HG02981 (cell line): ENCODE results near the gene ZNRF2.
"Not testable (repeated sequence)": the region's sequence is repeated elsewhere in the genome, so short reads cannot be mapped to it uniquely, and the experiment has no call there.

ENCODE experiments used
- ATAC-seq: cut with Tn5 transposase; IDR thresholded peaks from one replicate; pipeline ENCODE4 v1.9.1; 2021; ENCODE audit warnings: mild to moderate bottlenecking, moderate library complexity; ENCODE audit not compliant: unreplicated experiment

The ZNRF2 gene

DNA sequence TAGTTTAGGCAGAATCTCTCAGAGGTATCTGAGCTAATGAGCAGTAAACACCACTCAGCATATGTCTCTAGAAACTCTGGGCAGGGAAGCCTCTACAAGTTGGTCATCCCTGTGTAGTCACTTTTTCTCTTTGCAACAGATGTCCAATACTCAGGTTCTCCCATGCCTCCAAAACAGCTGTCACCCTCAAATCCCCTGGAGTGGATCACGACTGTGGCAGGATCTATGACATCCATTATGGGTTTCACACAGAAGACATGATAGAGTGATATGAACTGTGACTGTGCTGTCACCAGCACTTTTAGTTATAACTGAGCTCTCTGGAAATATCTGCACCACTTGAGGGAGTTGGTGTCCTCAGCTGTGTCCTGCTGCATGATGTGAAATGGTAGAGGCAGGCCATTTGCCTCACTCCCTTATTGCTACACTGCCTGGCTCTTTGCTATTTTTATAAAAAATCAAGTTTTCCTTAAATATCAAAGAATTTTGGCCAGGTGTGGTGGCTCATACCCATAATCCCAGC lies 24.1 kb upstream of the ZNRF2 start:
- ATAC-seq: no peak

DNA sequence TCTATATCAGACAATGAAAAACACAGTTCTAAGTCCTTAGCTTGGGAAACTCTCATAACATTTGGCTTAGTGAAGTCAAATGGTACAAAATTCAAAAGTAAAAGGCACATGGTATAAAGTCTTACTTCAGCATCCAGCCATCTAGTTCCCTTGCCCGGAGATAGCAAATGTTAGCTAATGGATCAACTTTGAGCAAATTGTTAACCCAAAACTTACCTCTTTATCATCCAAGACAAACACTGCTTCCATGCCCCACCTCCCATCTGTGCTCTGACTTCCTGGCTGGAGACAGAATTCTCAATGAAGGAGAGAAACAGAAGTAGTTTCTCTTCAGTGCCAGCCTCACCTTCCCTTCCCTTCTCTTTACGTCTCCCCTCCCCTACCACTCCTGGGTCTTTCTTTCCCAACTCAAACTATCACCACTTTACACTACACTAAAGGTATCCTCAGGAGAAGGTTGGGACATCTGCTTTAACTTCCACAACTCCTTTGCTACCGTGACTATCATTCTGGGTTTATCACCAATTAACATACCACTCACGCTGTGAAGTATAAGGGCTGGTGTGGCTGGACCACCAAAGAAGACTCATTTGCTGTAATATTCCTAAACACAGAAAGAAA lies 21.2 kb upstream of the ZNRF2 start:
- no peak for ATAC-seq

GRCh38 chr7:30264052-30264451 lies 20.3 kb upstream of the ZNRF2 start:
- no peak for ATAC-seq

GRCh38 chr7:30265189-30265588 lies 19.2 kb upstream of the ZNRF2 start:
- not testable (repeated sequence) for ATAC-seq

DNA sequence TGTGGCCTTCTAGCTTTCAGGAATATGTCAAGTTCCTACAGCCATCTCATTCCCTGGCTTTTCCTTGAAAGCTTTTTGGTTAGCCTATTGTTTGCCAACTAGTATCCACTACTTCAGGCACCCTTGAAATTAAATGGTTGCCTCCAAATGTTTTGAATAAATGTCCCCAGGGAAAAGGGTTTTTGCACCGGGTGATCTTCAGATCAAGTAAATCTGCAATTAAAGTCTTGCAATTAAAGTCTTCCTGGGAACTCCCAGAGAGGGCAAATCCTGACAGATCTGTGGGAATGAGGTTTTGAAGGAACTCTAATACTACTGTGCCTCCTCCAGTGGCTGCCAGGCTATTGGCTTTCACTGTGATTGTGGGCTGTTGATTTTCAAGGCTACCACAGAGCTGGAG lies 17.7 kb upstream of the ZNRF2 start:
- no peak for ATAC-seq

- no peak for ATAC-seq
These were observed 15.8 kb upstream of the ZNRF2 start for GRCh38 chr7:30268586-30268985.

DNA sequence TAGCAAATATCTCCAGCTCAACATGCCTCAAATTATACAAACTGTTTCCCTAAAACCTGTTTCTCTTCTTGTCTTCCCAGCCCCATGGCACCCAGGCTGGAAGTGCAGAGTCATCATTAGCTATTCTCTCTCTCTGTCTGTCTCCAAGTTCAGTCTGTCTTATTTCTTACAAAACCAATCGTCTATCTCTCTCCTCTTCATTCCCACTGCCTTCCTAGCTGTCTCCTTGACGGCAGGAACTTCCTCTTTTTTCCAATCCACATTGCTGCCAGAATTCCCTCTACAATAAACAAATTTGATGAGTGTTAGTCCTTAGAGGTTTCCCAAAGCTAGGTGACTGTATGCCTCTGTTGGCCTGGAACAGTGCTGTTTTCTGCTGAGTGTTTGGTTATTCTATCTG lies 14.9 kb upstream of the ZNRF2 start:
- no peak for ATAC-seq

DNA sequence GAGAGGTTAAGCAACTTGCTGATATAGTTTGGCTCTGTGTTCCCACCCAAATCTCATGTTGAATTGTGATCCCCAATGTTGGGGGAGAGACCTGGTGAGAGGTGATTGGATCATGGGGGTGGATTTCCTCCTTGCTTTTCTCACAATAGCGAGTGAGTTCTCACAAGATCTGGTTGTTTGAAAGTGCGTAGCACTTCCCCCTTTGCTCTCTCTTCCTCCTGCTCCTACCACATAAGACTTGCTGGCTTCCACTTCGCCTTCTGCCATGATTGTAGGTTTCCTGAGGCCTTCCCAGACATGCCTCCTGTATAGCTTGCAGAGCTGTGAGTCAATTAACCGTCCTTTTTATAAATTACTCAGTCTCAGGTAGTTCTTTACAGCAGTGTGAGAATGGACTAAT lies 13.5 kb upstream of the ZNRF2 start:
- no peak for ATAC-seq

DNA sequence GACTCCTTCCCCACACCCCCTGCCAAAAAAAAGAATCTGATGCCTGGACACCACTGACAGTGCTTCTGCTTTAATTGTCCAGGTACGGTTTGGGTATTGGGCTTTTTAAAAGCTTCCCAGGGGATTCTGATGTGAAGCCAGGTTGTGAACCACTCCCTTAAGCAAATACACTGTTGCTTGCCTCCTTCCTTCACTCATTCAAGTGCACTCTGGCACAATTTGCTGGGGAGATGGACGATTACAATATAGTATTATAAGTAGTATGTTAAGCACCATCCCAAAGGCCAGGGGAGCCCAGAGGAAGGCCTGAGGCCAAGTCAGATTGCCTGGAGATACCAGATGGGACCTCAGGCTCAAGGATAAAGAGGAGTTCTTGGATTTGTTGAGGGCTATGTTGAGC lies 12.3 kb upstream of the ZNRF2 start:
- ATAC-seq: no peak

- ATAC-seq: no peak
These were observed 10.8 kb upstream of the ZNRF2 start for GRCh38 chr7:30273552-30273951.

DNA sequence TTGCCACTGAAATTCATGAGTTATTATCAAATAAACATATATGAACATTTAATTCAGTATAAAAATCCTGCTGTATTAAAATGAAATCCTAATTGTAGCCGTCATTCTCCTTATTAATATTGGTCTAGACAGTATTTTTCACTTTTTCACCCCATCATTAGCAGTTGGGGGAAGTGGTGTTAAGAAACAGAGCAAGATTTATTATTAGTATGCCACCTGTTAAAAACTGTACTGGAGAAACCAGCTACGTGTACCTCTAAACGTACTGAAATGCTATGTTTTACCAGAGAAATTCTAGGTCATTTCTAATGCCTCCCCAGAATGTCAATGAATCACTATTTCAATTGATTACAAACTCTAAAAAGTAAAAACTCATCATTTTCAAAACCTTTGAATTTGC lies 9.8 kb upstream of the ZNRF2 start:
- no peak for ATAC-seq

DNA sequence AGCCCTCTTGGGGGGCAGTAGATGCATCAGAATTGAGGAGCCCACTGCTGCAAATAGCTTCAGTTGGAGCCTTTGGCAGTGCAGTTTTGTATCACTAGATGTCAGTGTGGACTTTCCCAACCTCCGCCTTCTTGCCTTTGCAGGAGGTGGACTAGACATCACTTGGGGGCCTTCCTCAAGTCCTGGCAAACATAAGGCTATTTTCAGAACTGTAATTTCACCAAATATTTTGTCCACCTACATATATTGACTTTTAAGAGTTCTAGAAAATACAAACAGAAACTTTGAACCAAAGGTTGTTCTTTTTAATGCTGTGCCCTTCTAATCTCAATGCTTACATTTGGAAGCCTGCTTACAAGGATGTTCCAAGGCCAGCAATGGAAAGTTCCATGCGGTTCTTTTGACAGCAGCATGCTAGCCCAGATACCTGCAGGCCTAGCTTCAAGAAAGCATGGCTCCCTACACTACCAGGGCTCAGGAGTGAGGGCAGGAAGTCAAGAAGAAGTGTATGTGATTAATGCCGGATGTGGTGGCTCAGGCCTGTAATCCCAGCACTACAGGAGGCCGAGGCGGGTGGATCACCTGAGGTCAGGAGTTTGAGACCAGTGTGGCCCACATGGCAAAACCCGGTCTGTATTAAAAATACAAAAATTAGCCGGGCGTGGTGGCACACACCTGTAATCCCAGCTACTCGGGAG lies 8.0 kb upstream of the ZNRF2 start:
- ATAC-seq: no peak

- no peak for ATAC-seq
These were observed 6.0 kb upstream of the ZNRF2 start for GRCh38 chr7:30278376-30278775.

GRCh38 chr7:30278849-30279652 lies 5.3 kb upstream of the ZNRF2 start:
- ATAC-seq: no peak

GRCh38 chr7:30279653-30279904 lies 4.8 kb upstream of the ZNRF2 start:
- ATAC-seq: no peak

GRCh38 chr7:30280631-30281030 lies 3.8 kb upstream of the ZNRF2 start:
- ATAC-seq: no peak

DNA sequence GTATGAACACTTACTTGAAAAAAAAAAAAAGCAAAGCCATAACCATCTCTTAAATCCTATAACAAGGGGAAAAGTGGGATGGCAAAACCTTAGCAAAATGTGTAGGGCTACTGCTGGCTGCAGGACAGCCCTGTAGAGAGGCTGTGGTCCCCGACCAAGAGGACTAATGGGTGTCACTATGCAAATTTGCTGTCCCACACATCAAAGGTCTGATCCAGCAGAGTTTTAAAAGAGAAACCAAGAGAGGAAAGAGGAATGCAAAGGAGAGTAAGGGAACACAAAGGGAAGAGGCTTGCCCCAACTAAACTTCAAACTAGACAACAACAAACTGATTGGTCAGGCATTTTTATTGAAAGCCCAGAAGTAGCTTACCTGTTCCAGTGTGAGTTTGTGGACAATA lies 3.1 kb upstream of the ZNRF2 start:
- ATAC-seq: no peak

- no peak for ATAC-seq
These were observed 2.6 kb upstream of the ZNRF2 start for GRCh38 chr7:30281791-30282190.

GRCh38 chr7:30282735-30283134 lies 1.7 kb upstream of the ZNRF2 start:
- no peak for ATAC-seq

GRCh38 chr7:30285067-30285535 lies 704 bp downstream of the ZNRF2 start:
- ATAC-seq: peak; percentile 12

GRCh38 chr7:30285536-30286284 lies 1.3 kb downstream of the ZNRF2 start:
- ATAC-seq: peak; percentile 4
